Measurements from ENCODE around the gene FBXL3.

Gene FBXL3

DNA sequence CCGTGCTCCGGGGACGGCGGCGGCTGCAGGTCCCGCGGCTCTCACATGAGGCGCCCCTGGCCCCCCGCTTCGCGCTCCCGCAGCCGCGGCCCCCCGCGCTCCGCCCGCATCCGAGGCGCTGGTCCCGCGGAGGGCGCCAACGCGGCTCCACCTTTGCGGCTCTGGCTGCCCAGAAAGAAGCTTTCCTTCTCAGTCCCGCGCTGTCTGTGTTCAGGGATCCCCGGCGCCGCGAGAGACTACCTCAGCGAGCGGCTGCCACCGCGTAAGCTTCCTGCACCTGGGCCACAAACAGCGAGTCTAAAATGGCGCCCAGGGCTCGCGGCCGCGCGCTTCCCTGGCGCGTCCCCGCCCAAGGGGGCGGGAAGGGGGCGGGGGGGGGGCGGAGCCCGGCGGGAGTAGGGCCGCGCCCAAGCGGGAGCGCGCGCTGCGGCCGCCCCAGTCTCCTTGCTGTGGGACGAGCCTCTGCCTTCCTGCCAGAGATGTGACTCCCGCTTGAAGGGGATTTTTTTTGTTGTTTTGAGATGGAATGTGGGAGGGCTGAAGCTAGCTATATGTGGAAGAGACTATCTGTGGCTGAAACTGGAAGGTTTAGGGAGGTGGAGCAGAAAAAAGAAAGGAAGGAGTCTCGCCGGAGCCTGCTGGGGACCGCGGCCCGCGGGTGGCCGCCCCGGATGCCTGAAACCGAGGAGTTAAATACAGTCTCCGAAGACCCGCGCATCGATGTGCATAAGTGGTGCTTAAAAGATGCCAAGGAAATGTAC, at the start of gene FBXL3:
Gene FBXL3 (minus strand): TSS at position 299 of the 761 bp plus-strand sequence. CDS start 5,299 bp downstream, outside the sequence.
- no peaks in the 10 kb centered on the region for H3K9me3 Mint-ChIP-seq (ENCODE audit: low read depth)
- peak within 1 kb of the TSS; percentile 96 for H3K4me3 Mint-ChIP-seq
- H3K27ac Mint-ChIP-seq: peak within 1 kb of the TSS; percentile 94
- H3K27me3 Mint-ChIP-seq: no peaks in the 10 kb centered on the region
- H3K36me3 Mint-ChIP-seq: no peaks in the 10 kb centered on the region
- H3K4me1 Mint-ChIP-seq (ENCODE audit: low read depth): peaks cover 51% of the 10 kb centered on the region

DNA sequence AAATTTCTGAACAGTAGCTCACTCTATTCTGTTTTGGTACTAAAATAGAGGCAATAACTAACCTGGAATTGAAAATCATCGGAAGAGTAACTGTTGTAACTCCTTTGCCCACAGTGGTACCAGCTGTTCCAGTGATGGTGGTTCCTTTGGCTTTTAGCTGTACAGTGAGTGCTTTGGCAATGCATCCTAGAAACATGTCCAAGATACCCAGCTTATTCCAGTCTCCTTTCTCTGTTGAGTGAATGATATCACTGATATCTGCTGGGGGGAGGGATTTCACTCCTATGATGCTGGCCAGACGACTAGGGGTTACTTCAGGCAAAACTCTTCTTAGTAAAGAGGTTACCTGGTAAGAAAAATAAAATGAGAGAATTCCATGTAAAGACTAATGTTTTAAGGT, 40.6 kb upstream of the FBXL3 start:
- no peak overlapping the region for H3K27ac Mint-ChIP-seq

DNA sequence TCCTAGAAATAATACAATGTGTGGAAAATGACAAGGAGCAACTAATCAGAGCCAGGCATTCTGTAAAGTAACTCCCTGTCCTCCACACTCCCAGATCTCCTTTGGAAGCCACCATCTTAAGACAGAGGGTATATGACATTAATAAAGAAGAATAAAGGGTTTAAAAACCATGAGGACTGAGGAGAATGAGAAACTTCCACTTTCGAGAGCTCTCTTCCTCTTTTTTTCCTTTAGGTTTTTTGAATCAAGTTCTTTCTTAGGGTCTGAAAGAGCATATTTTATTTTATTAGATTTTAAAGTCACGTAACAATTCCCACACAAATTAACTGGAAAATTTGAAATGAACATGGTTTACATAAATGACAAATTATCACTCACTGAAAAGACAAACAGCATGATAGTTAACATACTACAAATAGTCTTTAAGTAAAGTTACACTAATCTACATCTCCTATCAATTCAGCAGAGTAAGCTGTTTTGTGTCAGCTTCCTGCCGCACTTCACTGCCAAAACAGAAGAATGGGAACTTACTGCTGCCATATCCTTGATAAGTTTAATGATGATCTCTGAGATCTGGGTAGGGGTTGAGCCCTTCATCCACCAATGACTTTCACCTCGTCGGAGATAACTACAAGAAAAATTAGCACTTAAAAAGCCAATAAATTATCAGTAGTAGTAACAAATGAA, 38.6 kb upstream of the FBXL3 start:
- H3K9me3 Mint-ChIP-seq (ENCODE audit: low read depth): no peaks in the 10 kb centered on the region
- H3K27ac Mint-ChIP-seq: peak overlapping the region; percentile 73
- peaks cover 8% of the 10 kb centered on the region for H3K4me1 Mint-ChIP-seq (ENCODE audit: low read depth)
- H3K4me3 Mint-ChIP-seq: no peak overlapping the region
- peaks cover 15% of the 10 kb centered on the region for H3K36me3 Mint-ChIP-seq
- H3K27me3 Mint-ChIP-seq: no peaks in the 10 kb centered on the region

More for the DNA sequence above, 40.6 kb upstream of the FBXL3 start:
- Mint-ChIP-seq H3K4me1 (ENCODE audit: low read depth) (peaks cover 2% of the 10 kb centered on the region), H3K4me3 (no peak overlapping the region), H3K36me3 (peaks cover 11% of the 10 kb centered on the region), H3K9me3 (ENCODE audit: low read depth) (no peaks in the 10 kb centered on the region), H3K27me3 (no peaks in the 10 kb centered on the region)

DNA sequence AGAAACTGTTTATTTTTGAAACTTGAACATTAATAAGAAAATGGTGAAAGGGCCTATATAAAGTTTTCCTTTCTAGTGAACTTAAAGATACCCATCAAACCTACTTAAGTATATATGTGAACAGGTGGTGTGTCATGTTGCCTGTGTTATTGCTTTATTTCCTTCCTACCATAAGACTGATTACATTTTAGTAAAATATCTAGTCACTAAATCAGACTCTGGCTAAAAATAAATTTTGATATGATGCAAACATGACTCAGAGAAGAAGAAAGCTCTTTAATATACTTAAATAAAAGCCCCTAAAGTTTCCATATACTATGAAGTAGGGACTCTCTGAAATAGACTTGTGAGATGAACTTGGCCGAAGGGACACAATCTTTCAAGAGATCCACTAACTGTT, 35.1 kb upstream of the FBXL3 start:
- H3K4me3 Mint-ChIP-seq: no peak overlapping the region
- H3K27me3 Mint-ChIP-seq: no peaks in the 10 kb centered on the region
- no peaks in the 10 kb centered on the region for H3K9me3 Mint-ChIP-seq (ENCODE audit: low read depth)
- H3K27ac Mint-ChIP-seq: peak overlapping the region; percentile 8
- H3K36me3 Mint-ChIP-seq: peaks cover 9% of the 10 kb centered on the region
- peaks cover 8% of the 10 kb centered on the region for H3K4me1 Mint-ChIP-seq (ENCODE audit: low read depth)

GRCh38 chr13:77061362-77061761, 34.4 kb upstream of the FBXL3 start:
- no peak overlapping the region for H3K4me3 Mint-ChIP-seq
- H3K27me3 Mint-ChIP-seq: no peaks in the 10 kb centered on the region
- no peaks in the 10 kb centered on the region for H3K9me3 Mint-ChIP-seq (ENCODE audit: low read depth)
- H3K27ac Mint-ChIP-seq: no peak overlapping the region
- peaks cover 8% of the 10 kb centered on the region for H3K4me1 Mint-ChIP-seq (ENCODE audit: low read depth)
- H3K36me3 Mint-ChIP-seq: peaks cover 9% of the 10 kb centered on the region

DNA sequence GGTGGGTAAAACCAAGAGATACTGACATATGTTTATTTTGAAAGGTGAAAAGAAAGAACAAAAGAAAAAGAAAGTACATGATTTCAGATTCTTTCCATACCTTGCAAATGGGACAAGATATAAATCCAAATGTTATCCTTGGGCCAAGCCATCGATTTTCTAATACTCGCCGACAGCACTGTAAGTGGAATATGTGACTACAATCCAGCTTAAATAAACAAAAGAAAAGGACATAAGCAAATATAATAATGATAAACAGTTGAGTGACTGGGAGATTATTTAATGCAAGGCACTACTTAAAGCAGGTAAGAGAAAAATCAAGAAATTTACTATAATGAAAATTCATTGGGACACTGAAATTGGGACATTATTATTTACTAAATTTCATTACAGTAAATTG, 29.9 kb upstream of the FBXL3 start:
- H3K9me3 Mint-ChIP-seq (ENCODE audit: low read depth): no peaks in the 10 kb centered on the region
- H3K27ac Mint-ChIP-seq: no peak overlapping the region
- H3K4me3 Mint-ChIP-seq: no peak overlapping the region
- H3K36me3 Mint-ChIP-seq: peaks cover 9% of the 10 kb centered on the region
- no peaks in the 10 kb centered on the region for H3K27me3 Mint-ChIP-seq
- H3K4me1 Mint-ChIP-seq (ENCODE audit: low read depth): peaks cover under 1% of the 10 kb centered on the region

- H3K4me3 Mint-ChIP-seq: no peak overlapping the region
- H3K36me3 Mint-ChIP-seq: peaks cover 8% of the 10 kb centered on the region
- no peaks in the 10 kb centered on the region for H3K4me1 Mint-ChIP-seq (ENCODE audit: low read depth)
- no peak overlapping the region for H3K27ac Mint-ChIP-seq
- H3K9me3 Mint-ChIP-seq (ENCODE audit: low read depth): no peaks in the 10 kb centered on the region
- H3K27me3 Mint-ChIP-seq: no peaks in the 10 kb centered on the region
Measured at GRCh38 chr13:77056382-77056781, 29.4 kb upstream of the FBXL3 start.

DNA sequence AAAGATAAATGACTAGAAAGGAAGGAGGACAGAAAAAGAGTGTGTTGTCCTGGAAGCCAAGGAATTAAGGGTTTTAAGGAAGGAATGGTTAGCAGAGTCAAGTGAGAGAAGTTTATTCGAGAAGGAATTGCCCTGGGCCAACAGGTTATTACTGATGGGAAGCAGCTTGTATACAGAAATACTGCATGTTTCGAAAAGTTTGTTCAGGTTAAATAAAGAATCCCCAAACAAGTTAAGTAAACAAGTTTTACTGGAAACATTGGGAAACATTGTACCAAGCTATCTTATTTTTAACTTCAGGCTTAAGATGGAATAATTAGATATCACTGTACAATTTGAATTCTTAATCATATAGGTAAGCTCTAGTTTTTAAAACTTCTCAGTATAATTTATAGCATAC, 28.2 kb upstream of the FBXL3 start:
- Mint-ChIP-seq H3K27ac (no peak overlapping the region), H3K4me1 (ENCODE audit: low read depth) (no peaks in the 10 kb centered on the region), H3K36me3 (peaks cover 12% of the 10 kb centered on the region)

DNA sequence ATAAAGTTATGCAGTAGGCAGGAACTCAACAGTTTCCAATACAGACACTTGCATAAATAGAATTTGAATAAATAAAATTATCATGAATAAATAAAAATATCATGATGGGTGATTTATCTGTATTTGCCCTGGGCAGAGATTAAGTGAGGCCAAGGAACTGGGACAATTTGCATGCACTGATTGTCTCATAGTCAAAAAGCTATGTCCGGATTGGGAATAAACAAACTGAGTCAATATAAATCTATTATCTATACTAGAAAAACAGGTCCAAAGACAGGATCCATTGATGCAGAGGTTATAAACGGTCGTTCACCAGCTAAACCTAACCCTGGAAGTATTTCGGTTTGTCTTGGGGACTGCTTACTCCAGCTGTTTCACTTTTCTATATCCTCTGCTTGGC, 26.2 kb upstream of the FBXL3 start:
- peaks cover 22% of the 10 kb centered on the region for H3K36me3 Mint-ChIP-seq
- H3K27me3 Mint-ChIP-seq: no peaks in the 10 kb centered on the region
- no peaks in the 10 kb centered on the region for H3K9me3 Mint-ChIP-seq (ENCODE audit: low read depth)
- H3K4me3 Mint-ChIP-seq: no peak overlapping the region
- no peak overlapping the region for H3K27ac Mint-ChIP-seq
- H3K4me1 Mint-ChIP-seq (ENCODE audit: low read depth): no peaks in the 10 kb centered on the region

More for the DNA sequence above, 28.2 kb upstream of the FBXL3 start:
- no peaks in the 10 kb centered on the region for H3K27me3 Mint-ChIP-seq
- H3K9me3 Mint-ChIP-seq (ENCODE audit: low read depth): no peaks in the 10 kb centered on the region
- H3K4me3 Mint-ChIP-seq: no peak overlapping the region

DNA sequence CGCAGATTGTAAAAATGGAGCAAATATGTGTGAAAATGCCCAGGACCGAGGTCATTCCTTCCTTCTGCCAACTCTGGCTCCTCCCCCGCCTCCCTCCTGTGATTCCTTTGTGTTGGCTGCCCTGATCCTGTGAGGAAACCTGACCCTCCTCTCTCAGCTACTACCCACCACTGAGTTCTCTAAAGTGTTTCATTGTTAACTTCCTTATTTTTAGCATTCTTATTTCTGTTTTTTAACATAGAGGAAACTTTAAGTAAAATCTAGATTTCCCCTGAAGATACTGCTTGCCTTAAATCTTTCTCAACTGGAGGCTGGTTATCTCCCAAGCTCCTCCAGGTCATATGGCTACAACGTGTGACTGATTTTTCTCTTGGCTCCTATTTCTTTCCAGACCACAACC, 21.7 kb upstream of the FBXL3 start:
- Mint-ChIP-seq H3K4me3 (no peak overlapping the region), H3K36me3 (peaks cover 22% of the 10 kb centered on the region), H3K4me1 (ENCODE audit: low read depth) (no peaks in the 10 kb centered on the region), H3K27me3 (no peaks in the 10 kb centered on the region), H3K9me3 (ENCODE audit: low read depth) (no peaks in the 10 kb centered on the region), H3K27ac (peak overlapping the region; percentile 69)

- Mint-ChIP-seq H3K27me3 (no peaks in the 10 kb centered on the region), H3K4me1 (ENCODE audit: low read depth) (peaks cover 5% of the 10 kb centered on the region), H3K4me3 (no peak overlapping the region), H3K27ac (peak overlapping the region; percentile 59), H3K9me3 (ENCODE audit: low read depth) (no peaks in the 10 kb centered on the region), H3K36me3 (peaks cover 22% of the 10 kb centered on the region)
Measured at GRCh38 chr13:77047649-77048343, 20.8 kb upstream of the FBXL3 start.

DNA sequence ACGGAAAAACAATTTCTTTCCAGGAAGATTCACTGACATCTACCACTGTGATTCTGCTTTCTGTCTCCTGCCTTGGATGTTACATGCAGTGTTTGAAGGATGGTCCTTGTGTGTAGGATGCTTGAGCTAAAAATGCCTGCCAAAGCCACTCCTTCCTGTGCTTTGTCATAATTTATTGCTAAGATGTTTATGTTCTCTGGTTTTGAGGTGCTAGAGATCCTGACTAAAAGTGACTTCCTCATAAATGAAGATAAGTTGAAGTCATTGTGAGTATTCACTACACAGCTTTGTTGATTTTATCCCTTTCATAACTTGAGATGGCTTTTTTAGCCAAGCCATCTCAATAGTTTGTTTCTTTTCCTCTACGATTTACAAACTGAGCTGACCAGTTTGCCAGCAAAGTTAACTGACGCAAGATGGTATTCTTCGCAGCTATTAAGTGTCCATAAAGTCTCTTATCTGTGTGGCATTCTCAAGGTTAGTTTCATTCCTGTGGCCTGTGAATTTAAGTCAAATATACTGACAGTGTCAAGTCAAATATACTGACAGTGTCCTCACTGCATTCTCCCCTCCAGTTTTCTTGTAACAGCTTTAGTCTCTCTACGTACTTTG, 15.7 kb upstream of the FBXL3 start:
- peaks cover 11% of the 10 kb centered on the region for H3K4me1 Mint-ChIP-seq (ENCODE audit: low read depth)
- H3K36me3 Mint-ChIP-seq: peaks cover 8% of the 10 kb centered on the region
- no peaks in the 10 kb centered on the region for H3K27me3 Mint-ChIP-seq
- H3K27ac Mint-ChIP-seq: peak overlapping the region; percentile 47
- no peak overlapping the region for H3K4me3 Mint-ChIP-seq
- no peaks in the 10 kb centered on the region for H3K9me3 Mint-ChIP-seq (ENCODE audit: low read depth)

GRCh38 chr13:77040835-77041234, 13.9 kb upstream of the FBXL3 start:
- Mint-ChIP-seq H3K9me3 (ENCODE audit: low read depth) (no peaks in the 10 kb centered on the region), H3K36me3 (no peaks in the 10 kb centered on the region), H3K27me3 (no peaks in the 10 kb centered on the region), H3K4me3 (no peak overlapping the region), H3K27ac (no peak overlapping the region), H3K4me1 (ENCODE audit: low read depth) (peaks cover 11% of the 10 kb centered on the region)

DNA sequence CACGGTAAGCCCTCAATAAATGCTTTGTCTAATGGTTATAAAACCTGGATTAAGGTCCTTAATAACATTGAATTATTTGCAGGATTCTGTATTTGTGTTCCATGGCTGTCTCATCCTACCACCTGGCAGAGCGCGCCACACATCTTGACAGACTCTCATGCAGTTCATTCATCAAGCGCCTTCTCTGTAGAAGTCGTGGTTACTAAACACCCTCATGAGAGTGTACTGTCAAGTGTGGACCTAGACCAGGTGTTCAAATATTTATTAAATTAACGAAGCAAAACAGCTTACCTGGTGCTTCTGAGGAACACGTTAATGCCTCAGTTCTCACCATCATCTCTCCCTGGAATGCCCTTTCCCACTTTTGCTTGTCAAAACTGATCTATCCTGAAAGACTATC, 13.1 kb upstream of the FBXL3 start:
- Mint-ChIP-seq H3K27me3 (no peaks in the 10 kb centered on the region), H3K9me3 (ENCODE audit: low read depth) (no peaks in the 10 kb centered on the region), H3K4me3 (no peak overlapping the region), H3K4me1 (ENCODE audit: low read depth) (peaks cover 11% of the 10 kb centered on the region), H3K27ac (no peak overlapping the region), H3K36me3 (no peaks in the 10 kb centered on the region)
